ENCODE data around the gene SEMG2.

The SEMG2 gene

DNA sequence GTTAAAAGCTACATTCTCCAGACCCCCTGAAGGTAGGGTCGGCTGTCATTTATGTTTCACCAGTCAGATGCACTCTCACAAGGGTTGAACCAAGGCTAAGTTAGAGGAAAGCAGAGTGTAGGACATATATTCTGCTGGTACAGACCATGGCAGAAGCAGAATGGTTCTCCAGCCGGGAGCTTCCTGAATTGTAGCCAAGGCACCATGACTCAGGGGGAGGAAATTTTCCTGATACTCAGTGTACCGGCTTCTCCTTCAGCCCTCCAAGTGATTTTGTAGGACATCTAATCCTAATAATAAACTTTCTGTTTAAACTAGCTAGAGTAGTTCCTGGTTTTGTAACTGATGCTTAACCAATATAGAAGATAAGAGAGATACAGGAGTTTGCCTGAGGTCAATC, 47.4 kb downstream of the SEMG2 start:
- Histone ChIP-seq H3K9me2 (replicated peaks; ENCODE audit: insufficient read depth, low read length) (no peaks in the 10 kb centered on the region), H3K9me3 (replicated peaks; ENCODE audit: insufficient read depth, low read length) (no peaks in the 10 kb centered on the region), H3F3A (ENCODE audit: insufficient read depth, low read length) (no peaks in the 10 kb centered on the region), H3K4me2 (ENCODE audit: low read depth, low read length) (no peak overlapping the region), H4K20me1 (ENCODE audit: insufficient read depth, low read length) (no peaks in the 10 kb centered on the region), H3K79me2 (ENCODE audit: low read length) (no peaks in the 10 kb centered on the region), H3K36me3 (replicated peaks; ENCODE audit: insufficient read depth, low read length) (no peaks in the 10 kb centered on the region), H3K4me3 (ENCODE audit: low read length) (no peak overlapping the region), H3K27me3 (replicated peaks; ENCODE audit: insufficient read depth, low read length) (no peaks in the 10 kb centered on the region), H3K4me1 (ENCODE audit: low read length) (no peaks in the 10 kb centered on the region), H2AFZ (ENCODE audit: low read length) (no peak overlapping the region), H3K27ac (ENCODE audit: low read length) (no peak overlapping the region), H3K9ac (ENCODE audit: low read length) (no peak overlapping the region)
- no peak for DNase-seq
- TF ChIP-seq, protein P1, sequence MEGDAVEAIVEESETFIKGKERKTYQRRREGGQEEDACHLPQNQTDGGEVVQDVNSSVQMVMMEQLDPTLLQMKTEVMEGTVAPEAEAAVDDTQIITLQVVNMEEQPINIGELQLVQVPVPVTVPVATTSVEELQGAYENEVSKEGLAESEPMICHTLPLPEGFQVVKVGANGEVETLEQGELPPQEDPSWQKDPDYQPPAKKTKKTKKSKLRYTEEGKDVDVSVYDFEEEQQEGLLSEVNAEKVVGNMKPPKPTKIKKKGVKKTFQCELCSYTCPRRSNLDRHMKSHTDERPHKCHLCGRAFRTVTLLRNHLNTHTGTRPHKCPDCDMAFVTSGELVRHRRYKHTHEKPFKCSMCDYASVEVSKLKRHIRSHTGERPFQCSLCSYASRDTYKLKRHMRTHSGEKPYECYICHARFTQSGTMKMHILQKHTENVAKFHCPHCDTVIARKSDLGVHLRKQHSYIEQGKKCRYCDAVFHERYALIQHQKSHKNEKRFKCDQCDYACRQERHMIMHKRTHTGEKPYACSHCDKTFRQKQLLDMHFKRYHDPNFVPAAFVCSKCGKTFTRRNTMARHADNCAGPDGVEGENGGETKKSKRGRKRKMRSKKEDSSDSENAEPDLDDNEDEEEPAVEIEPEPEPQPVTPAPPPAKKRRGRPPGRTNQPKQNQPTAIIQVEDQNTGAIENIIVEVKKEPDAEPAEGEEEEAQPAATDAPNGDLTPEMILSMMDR (IDR thresholded peaks at IDR 0.05; ENCODE audit: low read length): no peak
- TF ChIP-seq EZH2phosphoT487 (IDR thresholded peaks at IDR 0.05; ENCODE audit: low read length) (no peak), EZH2 (optimal IDR thresholded peaks at IDR 0.05; ENCODE audit: low read depth, low read length) (no peak)

DNA sequence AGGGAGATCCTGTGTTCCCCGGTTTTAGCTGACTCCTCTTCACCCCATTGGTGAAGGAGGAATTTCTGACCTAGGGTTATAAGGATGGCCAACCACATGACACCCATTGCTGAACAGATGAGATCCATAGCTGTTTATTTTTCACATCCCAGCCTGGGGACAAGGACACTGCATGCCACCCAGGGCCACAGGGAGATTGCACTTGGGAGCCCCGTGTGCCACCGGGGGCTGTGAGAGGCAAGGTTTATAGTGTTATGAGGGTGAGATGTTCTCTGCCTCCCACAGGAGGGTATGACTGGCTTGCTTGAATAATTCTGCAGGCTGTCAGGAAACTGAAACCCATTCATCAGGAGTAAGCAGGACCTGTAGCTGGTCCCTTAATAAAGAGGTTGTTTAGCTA, 47.9 kb downstream of the SEMG2 start:
- Histone ChIP-seq H3K79me2 (ENCODE audit: low read length) (no peaks in the 10 kb centered on the region), H3K9me3 (replicated peaks; ENCODE audit: insufficient read depth, low read length) (no peaks in the 10 kb centered on the region)

DNA sequence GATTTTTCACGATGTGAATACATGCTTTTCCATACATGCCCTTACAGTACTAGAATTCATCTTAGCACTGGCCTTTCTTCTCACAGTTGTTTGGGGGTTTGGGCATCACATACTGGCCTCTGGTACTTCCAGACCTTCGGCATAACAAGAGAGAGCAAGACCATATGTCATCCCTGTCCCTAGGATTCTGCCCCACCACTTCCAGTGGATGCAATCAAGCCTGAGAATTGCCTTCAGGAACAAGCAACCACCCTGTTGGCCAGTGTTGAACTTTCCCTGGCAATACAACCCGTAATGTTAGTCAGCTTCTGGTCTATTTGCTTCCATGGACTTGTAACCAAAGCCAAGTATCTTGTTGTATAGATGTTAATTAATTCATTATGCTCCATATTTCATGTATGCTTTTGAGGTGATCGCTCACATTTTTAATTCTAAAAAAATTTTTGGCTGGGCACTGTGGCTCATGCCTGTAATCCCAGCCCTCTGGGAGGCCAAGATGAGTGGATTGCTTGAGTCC, 48.6 kb downstream of the SEMG2 start:
- H3K4me1 ChIP-seq (ENCODE audit: low read length): no peaks in the 10 kb centered on the region
- no peaks in the 10 kb centered on the region for H3K79me2 ChIP-seq (ENCODE audit: low read length)
- H3K4me3 ChIP-seq (ENCODE audit: low read length): no peak overlapping the region
- no peak overlapping the region for H3K4me2 ChIP-seq (ENCODE audit: low read depth, low read length)
- H3K36me3 ChIP-seq (replicated peaks; ENCODE audit: insufficient read depth, low read length): no peaks in the 10 kb centered on the region
- no peaks in the 10 kb centered on the region for H3K27me3 ChIP-seq (replicated peaks; ENCODE audit: insufficient read depth, low read length)
- H3K9ac ChIP-seq (ENCODE audit: low read length): no peak overlapping the region
- H3K27ac ChIP-seq (ENCODE audit: low read length): no peak overlapping the region
- no peak overlapping the region for H2AFZ ChIP-seq (ENCODE audit: low read length)
- no peak for DNase-seq
- no peaks in the 10 kb centered on the region for H4K20me1 ChIP-seq (ENCODE audit: insufficient read depth, low read length)
- TF ChIP-seq, protein P1 (IDR thresholded peaks at IDR 0.05; ENCODE audit: low read length): no peak
- TF ChIP-seq EZH2 (optimal IDR thresholded peaks at IDR 0.05; ENCODE audit: low read depth, low read length): no peak
- no peak for TF ChIP-seq EZH2phosphoT487 (IDR thresholded peaks at IDR 0.05; ENCODE audit: low read length)
- H3K9me2 ChIP-seq (replicated peaks; ENCODE audit: insufficient read depth, low read length): no peaks in the 10 kb centered on the region
- no peaks in the 10 kb centered on the region for H3F3A ChIP-seq (ENCODE audit: insufficient read depth, low read length)
- no peaks in the 10 kb centered on the region for H3K9me3 ChIP-seq (replicated peaks; ENCODE audit: insufficient read depth, low read length)

More for the DNA sequence above, 47.9 kb downstream of the SEMG2 start:
- Histone ChIP-seq H3K9me2 (replicated peaks; ENCODE audit: insufficient read depth, low read length) (no peaks in the 10 kb centered on the region), H3K4me3 (ENCODE audit: low read length) (no peak overlapping the region), H3K36me3 (replicated peaks; ENCODE audit: insufficient read depth, low read length) (no peaks in the 10 kb centered on the region), H4K20me1 (ENCODE audit: insufficient read depth, low read length) (no peaks in the 10 kb centered on the region), H3K9ac (ENCODE audit: low read length) (no peak overlapping the region), H3K4me2 (ENCODE audit: low read depth, low read length) (no peak overlapping the region), H3K4me1 (ENCODE audit: low read length) (no peaks in the 10 kb centered on the region), H3K27me3 (replicated peaks; ENCODE audit: insufficient read depth, low read length) (no peaks in the 10 kb centered on the region), H2AFZ (ENCODE audit: low read length) (no peak overlapping the region), H3K27ac (ENCODE audit: low read length) (no peak overlapping the region), H3F3A (ENCODE audit: insufficient read depth, low read length) (no peaks in the 10 kb centered on the region)
- DNase-seq: no peak
- TF ChIP-seq EZH2phosphoT487 (IDR thresholded peaks at IDR 0.05; ENCODE audit: low read length) (no peak), EZH2 (optimal IDR thresholded peaks at IDR 0.05; ENCODE audit: low read depth, low read length) (no peak)
- TF ChIP-seq, protein P1 (IDR thresholded peaks at IDR 0.05; ENCODE audit: low read length): no peak

Data from MM.1S (cell line).